ENCODE measurements around the gene ANKHD1. TPM values are rescaled to one million over a fixed set of nuclear protein-coding genes. Genes with fewer than 3 reads are reported as not detected.
A peak's percentile ranks its signal among the peaks of the same experiment; 100 is the strongest.
"Not testable (repeated sequence)": the region's sequence is repeated elsewhere in the genome, so short reads cannot be mapped to it uniquely, and the experiment has no call there.

ANKHD1 gene
- total RNA-seq, 1 donor from 2014 or later, result 120 TPM

- intact Hi-C loops (cut with DNase I), result no loop called here
- Histone ChIP-seq H3K4me1 (no peaks in the 10 kb centered on the region), H3K27ac (no peak overlapping the region), H3K36me3 (peaks cover 44% of the 10 kb centered on the region), H3K27me3 (no peaks in the 10 kb centered on the region), H3K9me3 (no peaks in the 10 kb centered on the region), H3K4me3 (no peak overlapping the region)
- DNase-seq (no peak), ATAC-seq (no peak)
- TF ChIP-seq CTCF (IDR thresholded peaks at IDR 0.05), result no peak
These were observed 78.8 kb downstream of the ANKHD1 start for GRCh38 chr5:140480310-140481014.

GRCh38 chr5:140481758-140482157, 80.1 kb downstream of the ANKHD1 start:
- no peak for ATAC-seq
- Histone ChIP-seq H3K4me3 (no peak overlapping the region), H3K27me3 (no peaks in the 10 kb centered on the region), H3K27ac (no peak overlapping the region), H3K9me3 (no peaks in the 10 kb centered on the region), H3K36me3 (peaks cover 55% of the 10 kb centered on the region), H3K4me1 (no peaks in the 10 kb centered on the region)
- DNase-seq, result no peak
- TF ChIP-seq CTCF (IDR thresholded peaks at IDR 0.05), result no peak
- intact Hi-C loops (cut with DNase I), result no loop called here

GRCh38 chr5:140483055-140483454, 81.4 kb downstream of the ANKHD1 start:
- ATAC-seq (no peak), DNase-seq (no peak)
- H3K4me3 ChIP-seq, result no peak overlapping the region
- TF ChIP-seq CTCF (IDR thresholded peaks at IDR 0.05), result no peak
- H3K9me3 ChIP-seq, result no peaks in the 10 kb centered on the region
- H3K4me1 ChIP-seq, result no peaks in the 10 kb centered on the region
- H3K27me3 ChIP-seq, result no peaks in the 10 kb centered on the region
- peaks cover 58% of the 10 kb centered on the region for H3K36me3 ChIP-seq
- intact Hi-C loops (cut with DNase I), result no loop called here
- H3K27ac ChIP-seq, result no peak overlapping the region

GRCh38 chr5:140488141-140488540, 86.5 kb downstream of the ANKHD1 start:
- intact Hi-C loops (cut with DNase I); DNase-seq; H3K9me3 ChIP-seq; H3K27ac ChIP-seq; H3K27me3 ChIP-seq; ATAC-seq; H3K4me3 ChIP-seq; H3K4me1 ChIP-seq: not testable (repeated sequence)
- H3K36me3 ChIP-seq, result peaks cover 67% of the 10 kb centered on the region

GRCh38 chr5:140488914-140489313, 87.3 kb downstream of the ANKHD1 start:
- intact Hi-C loops (cut with DNase I), result no loop called here
- no peak for TF ChIP-seq CTCF (IDR thresholded peaks at IDR 0.05)
- DNase-seq (no peak), ATAC-seq (no peak)
- H3K36me3 ChIP-seq, result peaks cover 66% of the 10 kb centered on the region
- H3K27ac ChIP-seq, result no peak overlapping the region
- no peaks in the 10 kb centered on the region for H3K4me1 ChIP-seq
- no peaks in the 10 kb centered on the region for H3K9me3 ChIP-seq
- H3K4me3 ChIP-seq, result no peak overlapping the region
- H3K27me3 ChIP-seq, result no peaks in the 10 kb centered on the region

- Histone ChIP-seq H3K36me3 (peaks cover 40% of the 10 kb centered on the region), H3K4me1 (peaks cover 4% of the 10 kb centered on the region), H3K27ac (no peak overlapping the region), H3K4me3 (no peak overlapping the region), H3K9me3 (no peaks in the 10 kb centered on the region), H3K27me3 (no peaks in the 10 kb centered on the region)
- intact Hi-C loops (cut with DNase I), result no loop called here
- DNase-seq, result no peak
- peak; percentile 65 for ATAC-seq
- TF ChIP-seq CTCF (IDR thresholded peaks at IDR 0.05), result no peak
These were observed 96.3 kb downstream of the ANKHD1 start for GRCh38 chr5:140497897-140498296.
